NCI-H82 treated with DMSO at 0.1 percent for 48 hours (cell line): ENCODE data around the gene CAMK2B.
"Not testable (repeated sequence)": the region's sequence is repeated elsewhere in the genome, so short reads cannot be mapped to it uniquely, and the experiment has no call there.

ENCODE experiments used
- DNase-seq: peaks from one replicate; lab custom pipeline; 2025; ENCODE audit not compliant: unreplicated experiment; lab: John Stamatoyannopoulos, UW

CAMK2B gene

GRCh38 chr7:44176486-44176885, 148.9 kb downstream of the CAMK2B start:
- DNase-seq: no peak

DNA sequence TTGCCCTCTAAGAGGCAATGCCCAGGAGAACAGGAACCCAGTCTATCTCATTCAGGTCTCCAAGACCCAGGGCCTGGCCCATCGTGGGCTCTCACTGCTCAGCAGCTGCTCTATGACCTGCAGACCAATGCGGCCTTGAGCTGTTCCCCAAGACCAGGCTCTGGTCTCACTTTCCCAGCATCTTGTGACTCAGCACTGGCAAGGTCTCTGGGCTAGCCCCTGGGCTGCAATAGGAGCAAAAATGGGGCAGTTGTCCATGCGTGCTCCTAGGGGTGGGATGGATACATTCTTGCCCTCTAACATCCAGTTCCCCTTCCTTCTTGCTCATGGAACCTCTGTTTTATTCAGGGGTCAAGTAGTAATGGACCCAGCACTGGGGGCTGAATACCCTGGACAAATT, 149.7 kb downstream of the CAMK2B start:
- no peak for DNase-seq

- DNase-seq: not testable (repeated sequence)
Observed at GRCh38 chr7:44174694-44174948, 150.8 kb downstream of the CAMK2B start.

DNA sequence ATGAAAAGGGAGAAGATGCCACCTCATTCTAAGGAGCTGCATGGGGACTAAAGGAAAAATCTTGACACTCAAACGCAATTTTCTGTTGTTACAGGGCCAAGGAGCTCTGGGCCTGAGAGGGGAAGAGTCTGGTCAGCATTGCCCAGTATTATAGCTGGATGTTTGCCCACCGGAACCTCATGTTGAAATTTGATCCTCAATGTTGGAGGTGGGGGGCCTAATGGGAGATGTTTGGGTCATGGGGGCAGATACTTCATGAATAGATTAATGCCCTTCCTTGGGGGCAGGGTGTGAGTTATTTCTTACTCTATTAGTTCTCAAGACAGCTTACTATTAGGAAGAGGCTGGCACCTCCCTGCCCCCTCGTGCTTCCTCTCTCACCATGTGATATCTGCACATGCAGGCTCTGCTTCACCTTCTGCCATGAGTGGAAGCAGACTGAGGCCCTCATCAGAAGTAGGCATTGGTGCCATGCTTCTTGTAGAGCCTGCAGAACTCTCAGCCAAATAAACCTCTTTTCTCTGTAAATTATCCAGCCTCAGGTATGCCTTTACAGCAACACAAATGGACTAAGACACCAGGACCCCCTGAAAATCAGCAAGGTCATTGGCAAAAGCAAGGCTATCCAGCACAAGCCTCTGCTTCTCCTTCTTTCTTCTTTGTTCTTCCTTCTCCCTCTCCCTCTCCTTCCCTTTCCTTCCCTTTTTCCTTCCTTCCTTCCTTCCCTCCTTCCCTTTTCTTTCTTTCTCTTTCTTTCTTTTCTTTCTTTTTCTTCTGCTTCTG, 151.3 kb downstream of the CAMK2B start:
- DNase-seq: no peak

DNA sequence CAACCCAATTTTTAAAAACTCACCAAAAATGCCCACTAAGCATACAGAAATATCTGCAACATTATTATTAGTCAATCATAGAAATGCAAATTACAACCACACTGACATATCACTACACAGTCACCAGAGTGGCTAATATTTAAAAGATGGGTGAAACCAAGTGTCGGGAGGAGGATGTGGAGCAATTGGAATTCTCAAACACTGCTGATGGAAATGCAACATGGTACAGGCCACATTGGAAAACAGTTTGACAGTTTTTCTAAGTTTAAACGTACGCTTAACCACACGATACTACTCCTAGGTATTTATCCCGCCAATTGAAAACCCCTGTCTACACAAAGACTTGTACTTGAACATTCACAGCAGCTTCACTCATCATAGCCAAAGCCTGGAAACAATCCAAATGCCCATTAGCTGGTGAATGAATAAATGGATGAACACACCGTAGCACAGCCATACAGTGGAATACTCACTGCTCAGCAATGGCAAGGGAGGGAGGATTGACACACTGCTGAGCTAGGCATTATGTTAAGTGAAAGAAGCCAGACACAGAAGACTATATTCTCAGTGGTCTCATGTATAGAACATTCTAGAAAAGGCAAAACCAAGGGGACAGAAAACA, 152.5 kb downstream of the CAMK2B start:
- no peak for DNase-seq

DNA sequence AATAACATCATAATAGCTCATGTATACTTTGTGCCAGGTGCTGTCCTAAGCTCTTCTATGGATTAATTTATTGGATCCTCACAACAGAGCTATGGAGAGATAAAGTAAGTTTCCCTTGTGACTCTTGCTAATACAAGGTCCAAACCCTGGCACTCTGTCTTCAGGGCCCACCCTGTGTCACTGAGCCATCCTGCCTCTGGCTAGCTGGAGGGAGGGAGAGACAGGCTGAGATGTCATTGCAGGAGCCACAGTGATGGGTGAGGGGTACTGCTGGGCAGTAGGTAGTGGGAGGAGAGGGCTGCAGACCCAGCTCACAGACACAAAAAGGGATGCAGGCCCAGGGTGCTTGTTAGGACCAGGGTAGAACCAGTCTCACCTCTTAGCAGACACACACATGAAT, 153.0 kb downstream of the CAMK2B start:
- no peak for DNase-seq

DNA sequence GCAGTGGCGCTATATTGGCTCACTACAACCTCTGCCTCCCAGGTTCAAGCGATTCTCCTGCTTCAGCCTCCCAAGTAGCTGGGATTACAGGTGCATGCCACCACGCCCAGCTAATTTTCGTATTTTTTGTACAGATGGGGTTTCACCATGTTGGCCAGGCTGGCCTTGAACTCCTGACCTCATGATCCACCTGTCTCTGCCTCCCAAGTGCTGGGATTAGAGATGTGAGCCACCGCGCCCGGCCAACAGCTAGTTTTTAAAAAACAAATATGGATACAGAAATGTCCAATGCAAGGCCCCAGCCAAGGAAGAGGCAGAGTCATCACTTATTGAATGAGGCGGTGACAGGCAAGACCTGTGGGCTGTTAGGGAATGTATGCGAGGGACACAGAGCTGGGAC, 153.5 kb downstream of the CAMK2B start:
- not testable (repeated sequence) for DNase-seq

- DNase-seq: peak; percentile 58
Observed at GRCh38 chr7:44167920-44168319, 157.5 kb downstream of the CAMK2B start.
